ENCODE measurements around the gene ELOVL6.
A peak's percentile ranks its signal among the peaks of the same experiment; 100 is the strongest.

Gene ELOVL6

DNA sequence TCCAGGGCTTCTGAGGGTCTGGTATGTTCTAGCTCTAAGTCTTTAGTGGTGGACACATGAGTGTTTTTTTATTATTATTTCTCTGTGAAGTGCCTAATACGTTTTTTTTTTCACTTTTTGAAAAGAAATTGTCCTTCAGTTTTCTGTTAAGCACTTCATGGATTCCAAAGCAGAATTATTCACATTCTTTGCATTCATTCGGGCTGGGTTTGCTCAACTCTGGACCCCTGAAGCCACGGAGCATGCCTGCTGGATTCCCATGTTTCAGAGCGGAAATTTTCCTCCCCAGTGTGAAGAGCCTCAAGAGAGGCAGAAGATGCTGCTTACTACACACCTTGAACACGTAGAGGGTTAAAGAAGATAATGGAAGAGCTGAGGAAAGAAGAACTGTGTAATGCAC is 178.3 kb downstream of the ELOVL6 start:
- no peak for DNase-seq

DNA sequence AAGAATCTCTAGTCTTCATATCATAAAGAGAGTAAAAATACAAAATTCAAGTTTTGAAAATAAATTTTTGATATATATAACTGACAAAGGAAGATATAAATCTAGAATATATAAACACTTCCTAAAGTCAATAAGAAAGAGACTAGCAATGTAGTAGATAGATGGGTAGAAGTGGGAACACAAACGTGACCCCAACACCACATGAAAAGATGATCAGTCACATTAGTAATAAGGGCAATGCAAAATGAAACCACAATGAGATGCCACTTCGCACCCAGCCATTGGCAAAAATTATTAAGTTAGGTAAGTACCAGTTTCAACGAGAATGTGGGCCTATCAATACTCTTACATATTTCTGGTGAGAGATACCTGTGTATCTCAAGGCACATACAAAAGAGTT is 179.3 kb downstream of the ELOVL6 start:
- DNase-seq: no peak

DNA sequence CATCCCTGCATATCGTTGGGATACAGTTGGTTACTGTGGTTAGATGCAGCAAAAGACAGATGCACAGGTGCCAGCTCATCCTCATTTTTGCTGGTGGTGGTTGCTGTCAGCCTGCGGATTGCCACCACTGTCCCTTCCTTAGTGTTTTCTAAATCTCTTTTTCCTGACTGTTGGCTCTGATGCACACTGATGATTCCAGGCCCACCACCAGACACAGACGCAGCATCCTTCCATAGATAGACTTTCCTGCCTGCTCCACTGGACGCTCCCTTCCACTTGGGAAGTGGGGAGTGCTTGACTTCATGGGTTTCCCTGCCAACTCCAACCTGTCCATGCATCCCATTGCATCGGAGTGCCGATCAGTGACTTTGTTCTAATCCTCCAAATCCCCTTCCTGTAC is 184.2 kb downstream of the ELOVL6 start:
- DNase-seq: no peak

DNA sequence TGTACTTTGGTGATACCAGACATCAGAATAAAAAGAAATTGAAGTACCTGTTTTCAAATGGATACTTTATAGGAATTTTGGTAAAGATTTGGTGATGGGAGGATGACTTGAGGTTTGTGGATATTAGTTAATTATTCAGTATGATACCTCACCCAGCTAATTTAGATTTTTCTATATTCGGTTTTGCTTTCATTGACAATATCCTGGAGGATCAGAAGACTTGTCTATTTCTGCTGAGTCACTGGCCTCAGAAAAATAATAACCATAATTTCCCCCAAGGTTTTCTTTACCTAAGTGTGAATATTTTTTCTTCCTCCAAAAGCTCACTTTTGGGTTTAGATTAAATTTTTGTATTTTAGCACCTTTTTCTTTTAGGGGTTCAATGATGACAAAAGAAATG is 185.5 kb downstream of the ELOVL6 start:
- no peak for DNase-seq

DNA sequence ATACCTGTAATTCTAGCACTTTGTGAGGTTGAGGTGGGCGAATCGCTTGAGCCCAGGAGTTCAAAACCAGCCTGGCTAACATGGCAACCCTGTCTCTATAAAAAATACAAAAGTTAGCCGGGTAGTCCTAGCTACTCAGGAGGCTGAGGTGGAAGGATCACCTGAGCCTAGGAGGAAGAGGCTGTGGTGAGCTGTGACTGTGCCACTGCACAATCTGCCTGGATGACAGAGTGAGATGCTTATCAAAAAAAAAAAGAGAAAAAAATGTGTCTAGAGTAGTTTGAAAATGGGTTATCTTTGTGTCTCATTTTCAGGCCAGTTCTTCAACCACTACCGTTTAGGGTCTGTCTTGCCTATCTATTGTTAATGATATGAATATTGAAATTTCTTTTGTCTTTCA is 187.6 kb downstream of the ELOVL6 start:
- no peak for DNase-seq

DNA sequence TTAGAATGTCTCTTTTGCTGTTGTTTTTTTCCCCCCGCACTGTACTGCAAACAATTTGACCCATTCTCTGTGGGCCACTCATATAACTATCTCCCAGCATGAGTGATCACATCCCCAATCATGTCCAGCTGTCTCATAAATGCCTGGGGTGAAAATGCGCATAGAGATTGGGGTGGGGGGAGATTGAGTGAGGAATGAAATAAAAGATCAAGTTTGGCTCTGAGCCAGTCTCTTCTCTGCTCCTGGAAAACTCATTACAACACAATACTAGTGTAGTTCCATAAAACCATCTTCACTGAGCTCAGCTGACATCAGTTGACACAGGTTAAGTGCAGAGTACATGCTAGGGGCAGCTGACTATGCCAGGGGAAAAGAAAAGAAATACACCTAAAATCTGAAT is 188.9 kb downstream of the ELOVL6 start:
- no peak for DNase-seq

DNA sequence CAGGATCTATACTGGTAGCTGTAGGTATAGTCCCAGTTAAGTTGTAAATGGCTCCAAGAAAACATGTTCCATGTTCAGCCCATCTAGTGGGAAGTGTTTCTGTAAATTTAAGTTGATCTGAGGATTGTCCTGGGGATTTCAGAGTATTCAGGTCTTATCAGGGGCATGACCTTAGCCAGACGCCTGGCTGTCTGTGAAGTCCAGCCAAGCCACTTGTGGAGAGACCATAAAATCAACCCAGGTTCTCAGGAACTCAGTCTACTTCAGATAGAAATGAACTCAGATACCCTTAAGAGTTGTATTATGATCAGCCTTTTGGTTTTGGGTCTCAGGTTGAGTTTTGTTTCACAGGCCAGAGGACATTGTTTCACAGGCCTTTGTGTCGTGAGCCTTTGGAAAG is 189.9 kb downstream of the ELOVL6 start:
- DNase-seq: no peak

DNA sequence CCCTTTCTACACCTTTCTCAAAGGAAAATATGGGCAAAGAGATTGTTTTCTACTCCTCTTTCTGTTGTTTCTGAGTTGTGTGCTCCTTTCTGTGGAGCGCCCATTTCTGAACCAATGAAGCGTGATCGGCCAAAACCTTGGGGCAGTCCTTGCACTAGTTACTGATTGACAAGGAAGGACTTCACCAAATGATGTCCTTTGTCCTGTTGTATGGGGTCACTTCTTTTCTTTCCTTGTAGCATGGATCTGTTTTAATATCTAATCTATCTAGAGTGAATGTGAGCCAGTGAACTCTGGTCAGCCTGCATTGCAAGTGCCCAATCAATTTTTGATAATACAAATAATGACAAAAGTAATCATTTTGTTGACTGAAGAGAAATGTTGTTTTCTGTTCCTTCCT is 191.2 kb downstream of the ELOVL6 start:
- no peak for DNase-seq

DNA sequence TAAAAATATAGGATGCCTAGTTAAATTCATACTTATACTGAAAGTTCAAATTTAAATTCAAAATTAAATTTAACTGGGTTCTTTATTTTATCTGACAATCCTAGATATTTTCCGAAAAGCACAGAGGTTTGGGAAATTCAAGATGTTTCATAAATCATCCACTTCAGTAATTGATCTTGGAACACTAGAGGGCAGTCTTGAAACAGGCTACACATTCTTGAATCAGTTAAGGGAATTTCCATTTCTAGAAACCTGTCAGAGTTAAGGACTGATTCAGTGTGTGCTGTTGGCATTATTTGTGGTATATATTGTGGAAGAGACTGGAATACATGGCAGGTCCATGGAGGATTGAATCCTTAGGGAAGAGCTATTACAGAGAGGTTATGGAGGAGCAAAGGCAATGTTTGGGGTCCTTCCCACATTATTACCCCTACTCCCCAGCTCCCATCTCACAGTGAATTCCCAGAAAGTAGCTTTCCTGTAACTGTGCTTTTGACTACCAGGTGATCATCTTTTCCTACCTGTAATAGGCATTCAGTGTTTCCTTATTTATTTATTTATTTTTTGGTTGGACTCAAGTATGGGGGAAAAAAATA is 192.9 kb downstream of the ELOVL6 start:
- peak; percentile 3 to 38 for DNase-seq

DNA sequence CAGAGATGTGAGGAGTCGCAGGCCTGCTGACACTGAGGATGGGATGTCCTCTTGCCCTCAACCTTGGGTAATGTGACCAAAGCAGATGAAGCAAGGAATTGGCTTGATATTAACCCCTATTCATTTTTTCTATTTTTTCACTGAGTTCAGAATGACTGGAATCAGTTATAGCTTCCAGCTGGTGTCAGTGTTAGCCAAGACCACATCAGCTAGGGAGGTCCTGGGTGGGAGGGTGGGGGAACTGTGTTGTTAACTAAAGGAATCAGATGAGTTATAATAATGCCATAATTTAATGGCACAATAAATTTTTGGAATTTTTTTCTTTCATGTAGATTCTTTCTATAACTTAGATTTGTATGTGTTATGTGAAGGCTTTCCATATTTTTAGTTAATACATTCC is 193.9 kb downstream of the ELOVL6 start:
- no peak for DNase-seq

DNA sequence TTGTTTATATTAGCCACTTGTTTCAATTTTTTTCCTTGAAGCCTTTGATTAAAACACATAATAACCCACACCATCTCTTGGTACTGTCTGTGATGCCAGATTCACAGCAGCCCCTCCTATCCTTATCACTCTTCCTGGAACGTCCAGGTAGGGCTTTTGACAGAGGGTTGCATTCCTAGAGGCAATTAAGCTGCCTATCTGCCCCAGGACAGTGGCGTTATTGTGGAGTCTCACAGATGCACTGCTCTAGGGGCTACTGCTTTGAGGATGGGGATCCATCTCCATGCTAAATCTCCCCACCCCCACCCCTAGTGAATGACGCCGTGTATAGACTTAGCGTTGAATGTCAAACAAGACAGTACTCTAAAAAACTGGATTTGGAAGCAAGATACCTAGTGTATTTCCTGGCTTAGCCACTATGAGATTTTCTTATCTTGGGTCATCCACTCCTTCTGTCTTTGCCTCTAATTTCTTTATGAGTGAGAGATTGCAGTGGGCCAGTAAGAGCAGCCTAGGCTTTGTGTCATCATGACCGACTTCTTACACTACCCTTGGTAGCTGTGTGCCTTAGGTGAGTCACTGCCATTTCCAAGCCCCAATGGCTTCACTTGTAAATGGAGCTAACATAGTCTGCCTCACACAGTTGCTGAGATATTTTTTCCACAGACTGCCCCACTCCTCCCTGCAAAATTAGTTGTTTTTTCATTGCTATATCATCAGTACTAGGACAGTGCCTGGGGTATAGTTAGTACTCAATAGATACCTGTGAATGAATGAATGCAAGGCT is 194.8 kb downstream of the ELOVL6 start:
- DNase-seq: no peak

DNA sequence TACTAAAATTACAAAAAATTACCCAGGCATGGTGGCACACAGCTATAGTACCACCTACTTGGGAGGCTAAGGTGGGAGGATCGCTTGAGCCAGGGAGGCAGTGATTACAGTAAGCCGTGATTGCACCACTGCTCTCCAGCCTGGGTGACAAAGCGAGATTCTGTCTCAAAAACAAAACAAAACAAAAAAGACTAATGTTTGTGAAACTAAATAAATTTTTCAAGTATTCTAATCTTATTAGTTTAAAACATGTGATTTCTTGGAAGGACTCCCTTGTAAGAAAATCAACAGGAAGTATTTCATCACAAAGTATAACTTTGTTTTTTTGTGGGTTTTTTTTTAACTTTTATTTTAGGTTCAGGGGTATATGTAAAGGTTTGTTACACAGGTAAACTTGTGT is 196.1 kb downstream of the ELOVL6 start:
- DNase-seq: no peak

DNA sequence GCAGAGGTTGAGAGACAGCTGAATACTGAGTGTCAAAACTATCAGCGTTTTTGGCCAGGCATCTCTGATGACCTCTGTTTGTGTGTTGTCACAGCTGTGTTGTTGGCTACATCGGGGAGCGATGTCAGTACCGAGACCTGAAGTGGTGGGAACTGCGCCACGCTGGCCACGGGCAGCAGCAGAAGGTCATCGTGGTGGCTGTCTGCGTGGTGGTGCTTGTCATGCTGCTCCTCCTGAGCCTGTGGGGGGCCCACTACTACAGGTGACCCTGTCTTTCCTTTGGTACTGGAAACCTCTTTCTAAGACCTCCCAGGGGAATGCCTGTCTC is 198.9 kb downstream of the ELOVL6 start:
- no peak for DNase-seq

DNA sequence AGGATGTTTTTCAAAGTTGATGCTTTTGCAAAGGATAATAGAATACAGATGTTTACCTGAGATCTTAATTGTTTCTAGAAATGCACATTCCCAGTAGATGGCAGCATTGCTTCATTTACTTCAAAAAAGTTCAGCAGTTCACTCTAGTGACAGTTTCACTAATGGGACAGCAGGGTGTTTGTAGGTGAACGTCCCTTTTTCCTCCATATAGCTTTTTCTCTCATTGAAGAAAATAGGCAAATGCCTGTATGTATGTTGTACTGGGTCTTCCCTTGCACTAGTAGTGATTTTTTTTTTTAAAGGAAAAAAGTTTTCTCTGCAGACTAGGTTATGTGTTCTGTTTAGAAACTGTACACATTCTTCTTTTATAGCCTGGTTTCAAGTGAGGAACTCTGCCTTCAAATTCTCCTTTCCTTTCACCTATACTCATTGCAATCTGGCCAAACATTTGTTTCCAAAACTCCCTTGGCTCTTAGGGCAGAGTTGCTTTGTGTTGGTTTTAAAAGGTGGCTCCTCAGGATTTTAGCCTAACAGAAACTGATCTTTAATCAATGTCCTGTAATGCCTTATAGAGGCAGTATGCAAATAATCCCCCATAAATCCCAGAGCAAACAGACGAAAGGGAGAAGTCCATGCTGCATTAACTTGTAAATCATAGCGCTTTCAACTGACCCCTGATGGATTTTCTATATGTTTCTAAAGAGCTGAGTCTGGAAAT is 199.4 kb downstream of the ELOVL6 start:
- peak in 1 of 2 experiments; percentile 46 for DNase-seq

DNA sequence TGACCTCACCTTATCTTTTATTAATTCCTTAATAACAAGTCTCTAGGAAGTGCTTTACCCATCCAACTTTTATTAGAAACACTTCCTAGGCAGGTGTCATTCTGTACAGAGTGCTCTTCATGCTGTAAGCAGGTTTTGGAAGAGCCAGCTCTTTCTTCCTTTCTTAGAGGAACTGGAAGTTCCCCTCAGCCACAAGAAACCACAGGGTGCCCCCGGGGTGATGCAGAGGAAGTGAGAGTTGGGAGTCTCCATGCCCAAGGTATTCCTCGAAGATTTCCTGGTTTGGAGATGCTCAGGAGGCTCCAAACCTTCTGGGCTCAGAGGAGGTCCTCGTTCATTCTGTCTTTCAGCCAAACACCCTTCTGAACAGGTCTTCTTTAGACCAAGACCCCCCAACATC is 201.9 kb downstream of the ELOVL6 start:
- DNase-seq: no peak
